Nephron (organoid): ENCODE results near the gene UMPS.

Source experiments
- H3K27ac Mint-ChIP-seq, 3 experiments: 2 replicates each; pipeline ENCODE4 v1.8.0; 2020; ENCODE audit warnings: mixed read lengths in 3 of 3, mild to moderate bottlenecking in 2 of 3, moderate library complexity in 1 of 3
- H3K27me3 Mint-ChIP-seq: 2 replicates; pipeline ENCODE4 v1.8.0; 2021; ENCODE audit warnings: low read depth, mild to moderate bottlenecking, moderate library complexity, mixed read lengths
- H3K36me3 Mint-ChIP-seq: 2 replicates; pipeline ENCODE4 v1.8.0; 2020; ENCODE audit warnings: low read depth, mixed read lengths
- H3K4me1 Mint-ChIP-seq: 2 replicates; pipeline ENCODE4 v1.8.0; 2020; ENCODE audit warnings: mixed read lengths
- H3K4me3 Mint-ChIP-seq, 3 experiments: 2 replicates each; pipeline ENCODE4 v1.8.0; 2020; ENCODE audit warnings: mild to moderate bottlenecking in 3 of 3, mixed read lengths in 3 of 3, moderate library complexity in 2 of 3
- H3K9me3 Mint-ChIP-seq: 2 replicates; pipeline ENCODE4 v1.8.0; 2020; ENCODE audit warnings: mixed read lengths
- CTCF ChIP-seq, 3 experiments: fragments of 200-600 bp; sonication (generic); IDR thresholded peaks; one replicate each; pipeline ENCODE4 v1.5.0; 2021; ENCODE audit warnings: antibody characterized with exemption in 3 of 3; ENCODE audit not compliant: unreplicated experiment in 3 of 3

The UMPS gene

GRCh38 chr3:124762661-124763011, 32.4 kb downstream of the UMPS start:
- no peak for TF ChIP-seq CTCF (IDR thresholded peaks at IDR 0.05; ENCODE audit: unreplicated experiment in 3 of 3)
- Mint-ChIP-seq H3K9me3 (no peaks in the 10 kb centered on the region), H3K4me3 (no peak overlapping the region), H3K4me1 (peaks cover 40% of the 10 kb centered on the region), H3K27ac (no peak overlapping the region), H3K27me3 (peaks cover 23% of the 10 kb centered on the region), H3K36me3 (peaks cover 12% of the 10 kb centered on the region)

- H3K27ac Mint-ChIP-seq = no peak overlapping the region
- no peak overlapping the region for H3K4me3 Mint-ChIP-seq
- H3K9me3 Mint-ChIP-seq = no peaks in the 10 kb centered on the region
- H3K4me1 Mint-ChIP-seq = peaks cover 42% of the 10 kb centered on the region
- no peak for TF ChIP-seq CTCF (IDR thresholded peaks at IDR 0.05; ENCODE audit: unreplicated experiment in 3 of 3)
- peaks cover 23% of the 10 kb centered on the region for H3K27me3 Mint-ChIP-seq
- H3K36me3 Mint-ChIP-seq = peaks cover 12% of the 10 kb centered on the region
These were observed 33.0 kb downstream of the UMPS start for GRCh38 chr3:124763206-124763605.

GRCh38 chr3:124763644-124764358, 33.5 kb downstream of the UMPS start:
- peaks cover 23% of the 10 kb centered on the region for H3K27me3 Mint-ChIP-seq
- TF ChIP-seq CTCF (IDR thresholded peaks at IDR 0.05; ENCODE audit: unreplicated experiment in 3 of 3) = no peak
- no peak overlapping the region for H3K4me3 Mint-ChIP-seq
- no peaks in the 10 kb centered on the region for H3K9me3 Mint-ChIP-seq
- peaks cover 12% of the 10 kb centered on the region for H3K36me3 Mint-ChIP-seq
- H3K4me1 Mint-ChIP-seq = peaks cover 45% of the 10 kb centered on the region
- no peak overlapping the region for H3K27ac Mint-ChIP-seq

GRCh38 chr3:124764746-124765145, 34.5 kb downstream of the UMPS start:
- Mint-ChIP-seq H3K36me3 (peaks cover 12% of the 10 kb centered on the region), H3K4me1 (peaks cover 47% of the 10 kb centered on the region), H3K4me3 (no peak overlapping the region), H3K9me3 (no peaks in the 10 kb centered on the region), H3K27me3 (peaks cover 23% of the 10 kb centered on the region), H3K27ac (no peak overlapping the region)
- no peak for TF ChIP-seq CTCF (IDR thresholded peaks at IDR 0.05; ENCODE audit: unreplicated experiment in 3 of 3)

- peaks cover 23% of the 10 kb centered on the region for H3K27me3 Mint-ChIP-seq
- H3K27ac Mint-ChIP-seq = no peak overlapping the region
- no peaks in the 10 kb centered on the region for H3K9me3 Mint-ChIP-seq
- peaks cover 50% of the 10 kb centered on the region for H3K4me1 Mint-ChIP-seq
- H3K4me3 Mint-ChIP-seq = no peak overlapping the region
- no peak for TF ChIP-seq CTCF (IDR thresholded peaks at IDR 0.05; ENCODE audit: unreplicated experiment in 3 of 3)
- peaks cover 12% of the 10 kb centered on the region for H3K36me3 Mint-ChIP-seq
These were observed 35.1 kb downstream of the UMPS start for GRCh38 chr3:124765197-124765840.
